ENCODE data around the gene LRRC55. TPM values are rescaled to one million over a fixed set of nuclear protein-coding genes. Genes with fewer than 3 reads are reported as not detected.

Gene LRRC55
- total RNA-seq, 4 donors from 2014 or later = 0.11 to 0.29 TPM; not detected in 2

GRCh38 chr11:57230316-57230715, 48.6 kb downstream of the LRRC55 start:
- DNase-seq = no peak
- intact Hi-C loops (cut with DNase I) = no loop called here
- Histone ChIP-seq H3K4me3 (replicated peaks in 1 of 3) (no peak overlapping the region), H3K9me3 (no peaks in the 10 kb centered on the region), H3K36me3 (no peaks in the 10 kb centered on the region), H3K27me3 (no peaks in the 10 kb centered on the region), H3K27ac (no peak overlapping the region), H3K4me1 (no peaks in the 10 kb centered on the region)
- TF ChIP-seq CTCF (IDR thresholded peaks at IDR 0.05) = no peak
- TF ChIP-seq POLR2A (IDR thresholded peaks at IDR 0.05) = no peak
- 41 to 65% methylated on average over 5 of the region's 5 CpGs for WGBS, 2 donors

- WGBS, 2 donors = 31 to 40% methylated on average over 18 of the region's 18 CpGs
- Histone ChIP-seq H3K4me3 (replicated peaks in 1 of 3) (no peak overlapping the region), H3K27me3 (no peaks in the 10 kb centered on the region), H3K4me1 (no peaks in the 10 kb centered on the region), H3K27ac (no peak overlapping the region), H3K36me3 (no peaks in the 10 kb centered on the region), H3K9me3 (no peaks in the 10 kb centered on the region)
- DNase-seq = no peak
- intact Hi-C loops (cut with DNase I) = no loop called here
- TF ChIP-seq POLR2A (IDR thresholded peaks at IDR 0.05) = no peak
- no peak for TF ChIP-seq CTCF (IDR thresholded peaks at IDR 0.05)
Measured at GRCh38 chr11:57230791-57231538, 49.2 kb downstream of the LRRC55 start.

- Histone ChIP-seq H3K27ac (no peak overlapping the region), H3K36me3 (no peaks in the 10 kb centered on the region), H3K4me1 (no peaks in the 10 kb centered on the region), H3K9me3 (no peaks in the 10 kb centered on the region), H3K4me3 (replicated peaks in 1 of 3) (no peak overlapping the region), H3K27me3 (no peaks in the 10 kb centered on the region)
- DNase-seq = no peak
- no peak for TF ChIP-seq POLR2A (IDR thresholded peaks at IDR 0.05)
- no peak for TF ChIP-seq CTCF (IDR thresholded peaks at IDR 0.05)
- 52 to 65% methylated on average over 3 of the region's 3 CpGs for WGBS, 2 donors
- intact Hi-C loops (cut with DNase I) = no loop called here
Measured at GRCh38 chr11:57231539-57232253, 49.9 kb downstream of the LRRC55 start.

- intact Hi-C loops (cut with DNase I) = no loop called here
- Histone ChIP-seq H3K4me1 (peaks cover 0 to 6% of the 10 kb centered on the region in 2 donors), H3K4me3 (replicated peaks in 1 of 3) (no peak overlapping the region), H3K9me3 (no peaks in the 10 kb centered on the region), H3K36me3 (no peaks in the 10 kb centered on the region), H3K27me3 (no peaks in the 10 kb centered on the region), H3K27ac (no peak overlapping the region)
- WGBS, 2 donors = 57 to 81% methylated on average over 5 of the region's 5 CpGs
- DNase-seq = no peak
- TF ChIP-seq CTCF (IDR thresholded peaks at IDR 0.05) (no peak), POLR2A (IDR thresholded peaks at IDR 0.05) (no peak)
Measured at GRCh38 chr11:57233702-57234101, 51.9 kb downstream of the LRRC55 start.

Measured in thyroid gland (tissue), 4 donors.